ENCODE data around the gene AK4. TPM values are rescaled to one million over a fixed set of nuclear protein-coding genes. Genes with fewer than 3 reads are reported as not detected.

AK4 gene
- total RNA-seq, 3 donors from 2014 or later = 11.3 to 15.9 (median 11.5) TPM

DNA sequence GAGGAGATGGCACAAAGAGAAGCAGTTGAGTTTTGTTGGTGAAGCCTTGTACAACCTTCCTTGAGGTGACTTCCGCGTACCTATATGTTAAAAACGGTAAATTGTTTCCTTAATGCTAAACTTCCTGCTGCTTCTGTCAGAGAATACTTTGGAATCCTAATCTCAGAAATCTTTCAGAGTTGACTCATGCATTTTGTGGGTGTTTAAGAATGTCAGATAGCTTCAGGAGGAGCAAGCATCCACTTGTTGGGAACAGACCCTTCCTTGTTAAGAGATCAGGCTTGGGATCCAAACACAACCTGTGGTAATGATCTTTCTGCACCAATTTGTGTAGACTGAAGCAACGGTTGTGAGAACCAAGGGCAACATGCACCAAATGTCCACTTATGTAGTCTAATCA lies 29.5 kb downstream of the AK4 start:
- Mint-ChIP-seq H3K36me3 (ENCODE audit: insufficient read depth) (no peaks in the 10 kb centered on the region), H3K4me3 (no peak overlapping the region), H3K27me3 (ENCODE audit: low read depth) (no peaks in the 10 kb centered on the region), H3K9me3 (no peaks in the 10 kb centered on the region), H3K4me1 (ENCODE audit: low read depth) (no peaks in the 10 kb centered on the region)
- ATAC-seq (no peak), DNase-seq (no peak)

DNA sequence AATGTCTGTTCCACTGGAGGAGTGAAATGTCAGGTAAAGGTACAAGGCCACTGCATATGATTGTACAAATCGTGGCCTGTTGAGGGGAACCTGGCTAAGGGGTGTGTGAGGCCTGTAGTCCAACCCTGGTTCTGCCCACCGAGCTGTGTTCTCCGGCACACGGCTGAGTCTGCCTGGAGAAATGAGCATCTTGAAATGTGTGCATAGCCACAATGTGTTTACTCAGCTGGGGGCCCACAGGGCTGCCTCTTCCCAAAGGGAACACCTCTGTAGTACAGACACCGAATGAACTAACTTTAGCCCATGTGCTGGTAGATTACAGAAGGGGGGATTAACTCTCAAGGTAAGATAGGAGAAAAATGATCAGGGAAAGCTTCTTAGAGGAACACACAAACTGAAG lies 30.2 kb downstream of the AK4 start:
- Mint-ChIP-seq H3K9me3 (no peaks in the 10 kb centered on the region), H3K4me3 (no peak overlapping the region), H3K4me1 (ENCODE audit: low read depth) (no peaks in the 10 kb centered on the region), H3K36me3 (ENCODE audit: insufficient read depth) (no peaks in the 10 kb centered on the region), H3K27me3 (ENCODE audit: low read depth) (no peaks in the 10 kb centered on the region)
- DNase-seq = no peak
- no peak for ATAC-seq

GRCh38 chr1:65179148-65179547 lies 31.1 kb downstream of the AK4 start:
- Mint-ChIP-seq H3K4me3 (no peak overlapping the region), H3K27me3 (ENCODE audit: low read depth) (no peaks in the 10 kb centered on the region), H3K9me3 (no peaks in the 10 kb centered on the region), H3K4me1 (ENCODE audit: low read depth) (no peaks in the 10 kb centered on the region), H3K36me3 (ENCODE audit: insufficient read depth) (no peaks in the 10 kb centered on the region)
- DNase-seq (no peak), ATAC-seq (no peak)

- no peaks in the 10 kb centered on the region for H3K9me3 Mint-ChIP-seq
- no peaks in the 10 kb centered on the region for H3K27me3 Mint-ChIP-seq (ENCODE audit: low read depth)
- no peak overlapping the region for H3K4me3 Mint-ChIP-seq
- DNase-seq (no peak), ATAC-seq (no peak)
- H3K36me3 Mint-ChIP-seq (ENCODE audit: insufficient read depth) = no peaks in the 10 kb centered on the region
- no peaks in the 10 kb centered on the region for H3K4me1 Mint-ChIP-seq (ENCODE audit: low read depth)
Observed at GRCh38 chr1:65180977-65181376, 33.0 kb downstream of the AK4 start.

DNA sequence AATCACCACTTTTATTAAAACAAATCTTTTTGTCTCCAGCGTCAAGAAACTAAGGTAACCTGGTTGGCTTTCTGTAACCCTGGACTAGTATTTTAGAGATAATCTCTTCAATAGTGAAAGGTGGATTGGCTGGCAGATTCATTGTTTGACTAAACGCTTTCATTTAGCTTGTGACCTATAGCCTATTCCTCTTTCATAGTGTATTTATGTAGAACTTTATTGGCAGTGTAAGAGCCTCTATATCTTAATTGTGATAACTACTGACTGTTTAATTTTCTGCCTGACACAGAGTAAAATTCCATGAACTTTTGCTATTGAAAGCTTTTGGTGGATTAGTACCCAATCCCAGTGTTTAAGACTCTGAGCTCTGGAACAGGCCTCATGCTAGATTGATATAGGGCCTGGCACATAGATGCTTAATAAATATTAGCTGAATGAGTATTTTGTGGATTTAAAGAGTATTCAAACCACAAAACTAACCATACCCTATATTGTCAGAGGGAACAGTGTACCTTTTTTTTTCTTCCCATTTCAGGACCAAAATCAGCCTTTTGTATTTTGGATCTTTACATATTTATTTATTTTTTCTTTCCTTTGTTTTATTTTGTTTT lies 34.8 kb downstream of the AK4 start:
- H3K36me3 Mint-ChIP-seq (ENCODE audit: insufficient read depth) = no peaks in the 10 kb centered on the region
- no peaks in the 10 kb centered on the region for H3K4me1 Mint-ChIP-seq (ENCODE audit: low read depth)
- no peak overlapping the region for H3K4me3 Mint-ChIP-seq
- DNase-seq (no peak), ATAC-seq (no peak)
- H3K27me3 Mint-ChIP-seq (ENCODE audit: low read depth) = peaks cover 2% of the 10 kb centered on the region
- H3K9me3 Mint-ChIP-seq = no peaks in the 10 kb centered on the region

DNA sequence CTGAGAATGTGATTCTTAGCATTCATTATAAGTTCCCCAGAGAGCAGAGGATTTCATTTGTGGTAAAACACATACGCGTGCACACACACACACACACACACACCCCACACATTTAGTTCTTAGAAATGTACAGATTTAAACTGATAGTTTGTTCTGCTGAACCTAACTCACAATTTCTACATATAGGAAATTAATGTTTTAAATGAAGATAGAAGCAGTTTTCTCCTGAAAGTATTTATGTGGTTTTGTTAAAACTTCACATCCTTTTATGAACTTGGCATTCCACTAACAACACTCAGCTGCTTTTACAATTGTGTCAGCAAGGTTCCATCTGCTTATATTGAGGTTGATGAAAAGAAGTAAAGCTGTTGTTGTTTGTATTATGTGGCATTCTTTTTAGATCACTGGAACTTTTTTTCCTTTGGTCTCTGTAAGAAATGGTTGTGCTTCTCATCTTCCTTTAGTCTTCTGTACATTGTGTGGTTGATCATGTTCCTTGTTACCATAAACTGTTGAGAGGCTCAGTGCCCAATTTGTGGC lies 41.6 kb downstream of the AK4 start:
- no peak for ATAC-seq
- Mint-ChIP-seq H3K9me3 (no peaks in the 10 kb centered on the region), H3K4me1 (ENCODE audit: low read depth) (no peaks in the 10 kb centered on the region), H3K4me3 (no peak overlapping the region), H3K27me3 (ENCODE audit: low read depth) (peaks cover 6% of the 10 kb centered on the region), H3K36me3 (ENCODE audit: insufficient read depth) (no peaks in the 10 kb centered on the region)
- no peak for DNase-seq

GRCh38 chr1:65190229-65190628 lies 42.2 kb downstream of the AK4 start:
- no peak for ATAC-seq

DNA sequence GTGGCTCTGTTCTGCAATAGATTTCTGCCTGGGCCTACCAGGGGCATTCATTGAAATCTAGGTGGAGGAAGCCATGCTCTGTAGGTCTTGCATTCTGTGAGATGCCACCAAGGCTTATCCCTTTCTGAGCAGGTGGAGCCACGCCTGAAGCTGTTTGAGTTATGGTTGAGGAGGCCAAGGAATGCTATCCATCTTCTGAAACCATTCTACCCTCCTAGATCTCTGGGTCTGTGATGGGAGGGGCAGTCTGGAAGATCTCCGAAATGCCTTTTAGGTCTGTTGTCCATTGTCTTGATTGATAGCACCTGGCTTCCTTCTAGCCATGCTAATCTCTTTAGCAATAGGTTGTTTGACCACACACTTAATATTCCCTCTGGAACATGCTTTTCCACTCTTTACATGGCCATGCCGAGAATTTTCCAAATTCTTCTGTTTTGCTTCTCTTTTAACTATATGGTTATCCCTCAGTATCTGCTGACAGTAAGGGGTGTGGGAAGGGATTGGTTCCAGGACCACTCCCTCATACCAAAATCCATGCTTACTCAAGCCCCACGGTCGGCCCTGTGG lies 45.2 kb downstream of the AK4 start:
- H3K27me3 Mint-ChIP-seq (ENCODE audit: low read depth) = peaks cover 7% of the 10 kb centered on the region

More at GRCh38 chr1:65190229-65190628, 42.2 kb downstream of the AK4 start:
- Mint-ChIP-seq H3K4me3 (no peak overlapping the region), H3K4me1 (ENCODE audit: low read depth) (no peaks in the 10 kb centered on the region), H3K27me3 (ENCODE audit: low read depth) (peaks cover 6% of the 10 kb centered on the region), H3K36me3 (ENCODE audit: insufficient read depth) (no peaks in the 10 kb centered on the region), H3K9me3 (no peaks in the 10 kb centered on the region)
- DNase-seq = no peak

DNA sequence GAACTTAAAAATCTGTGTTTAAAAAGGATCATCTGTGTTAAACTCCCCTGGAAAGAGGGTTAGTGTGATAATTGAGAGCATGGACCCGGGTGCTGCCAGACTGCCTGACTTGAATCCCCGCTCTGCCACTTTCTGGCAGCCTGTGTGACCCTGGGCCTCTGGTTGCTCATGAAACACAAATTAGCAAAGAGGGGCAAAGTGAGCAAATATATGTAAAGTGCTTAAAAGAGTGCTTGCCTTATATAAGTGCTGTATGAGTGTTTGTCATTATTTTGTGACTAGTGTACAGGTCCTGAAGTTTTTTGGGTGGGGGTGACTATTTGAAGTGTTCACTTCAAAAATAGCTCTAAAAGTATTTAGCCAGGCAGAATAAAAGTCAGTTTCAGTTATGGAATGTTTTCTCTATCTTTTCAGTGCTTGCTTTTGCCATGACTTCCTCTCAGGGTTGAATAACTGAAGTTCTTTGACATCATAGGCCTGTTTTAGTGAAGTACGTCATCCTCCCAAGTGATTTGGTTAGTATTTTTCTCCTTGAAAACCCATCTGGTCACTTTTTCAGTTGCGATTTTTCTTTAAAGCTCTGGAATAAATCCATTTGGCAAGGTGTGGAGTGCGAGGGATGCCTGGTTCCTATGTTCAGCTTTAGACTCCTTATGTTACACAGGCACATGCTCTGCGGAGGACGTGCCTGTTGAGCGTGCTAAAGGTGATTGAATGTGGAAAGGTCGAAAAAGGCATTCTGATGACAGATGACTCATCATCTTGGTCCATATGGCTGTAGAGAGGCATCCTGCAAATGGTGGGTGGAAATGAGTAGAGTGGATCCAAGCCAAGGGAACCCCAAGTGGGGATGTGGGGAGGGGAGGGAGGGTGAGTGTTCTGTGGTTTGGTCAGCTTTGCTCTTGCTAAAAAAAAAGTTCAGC lies 47.8 kb downstream of the AK4 start:
- no peak for DNase-seq
- no peak overlapping the region for H3K4me3 Mint-ChIP-seq
- H3K36me3 Mint-ChIP-seq (ENCODE audit: insufficient read depth) = no peaks in the 10 kb centered on the region
- H3K4me1 Mint-ChIP-seq (ENCODE audit: low read depth) = no peaks in the 10 kb centered on the region
- H3K27me3 Mint-ChIP-seq (ENCODE audit: low read depth) = peaks cover 5% of the 10 kb centered on the region
- no peaks in the 10 kb centered on the region for H3K9me3 Mint-ChIP-seq
- ATAC-seq = no peak

More for the DNA sequence above, 45.2 kb downstream of the AK4 start:
- Mint-ChIP-seq H3K4me1 (ENCODE audit: low read depth) (no peaks in the 10 kb centered on the region), H3K36me3 (ENCODE audit: insufficient read depth) (no peaks in the 10 kb centered on the region), H3K4me3 (no peak overlapping the region), H3K9me3 (no peaks in the 10 kb centered on the region)
- DNase-seq = no peak
- ATAC-seq = no peak

GRCh38 chr1:65196926-65197325 lies 48.9 kb downstream of the AK4 start:
- Mint-ChIP-seq H3K4me1 (ENCODE audit: low read depth) (no peaks in the 10 kb centered on the region), H3K27me3 (ENCODE audit: low read depth) (peaks cover 12% of the 10 kb centered on the region), H3K4me3 (no peak overlapping the region), H3K9me3 (no peaks in the 10 kb centered on the region), H3K36me3 (ENCODE audit: insufficient read depth) (no peaks in the 10 kb centered on the region)
- DNase-seq (no peak), ATAC-seq (no peak)

- Mint-ChIP-seq H3K4me3 (no peak overlapping the region), H3K36me3 (ENCODE audit: insufficient read depth) (no peaks in the 10 kb centered on the region), H3K9me3 (no peaks in the 10 kb centered on the region), H3K4me1 (ENCODE audit: low read depth) (no peaks in the 10 kb centered on the region), H3K27me3 (ENCODE audit: low read depth) (peaks cover 12% of the 10 kb centered on the region)
- DNase-seq (no peak), ATAC-seq (no peak)
Observed at GRCh38 chr1:65197636-65198035, 49.6 kb downstream of the AK4 start.

GRCh38 chr1:65198096-65198495 lies 50.1 kb downstream of the AK4 start:
- Mint-ChIP-seq H3K4me1 (ENCODE audit: low read depth) (no peaks in the 10 kb centered on the region), H3K27me3 (ENCODE audit: low read depth) (peaks cover 12% of the 10 kb centered on the region), H3K4me3 (no peak overlapping the region), H3K36me3 (ENCODE audit: insufficient read depth) (no peaks in the 10 kb centered on the region), H3K9me3 (no peaks in the 10 kb centered on the region)
- DNase-seq (no peak), ATAC-seq (no peak)

GRCh38 chr1:65200411-65200810 lies 52.4 kb downstream of the AK4 start:
- ATAC-seq = no peak
- H3K27me3 Mint-ChIP-seq (ENCODE audit: low read depth) = peaks cover 12% of the 10 kb centered on the region
- no peaks in the 10 kb centered on the region for H3K36me3 Mint-ChIP-seq (ENCODE audit: insufficient read depth)

DNA sequence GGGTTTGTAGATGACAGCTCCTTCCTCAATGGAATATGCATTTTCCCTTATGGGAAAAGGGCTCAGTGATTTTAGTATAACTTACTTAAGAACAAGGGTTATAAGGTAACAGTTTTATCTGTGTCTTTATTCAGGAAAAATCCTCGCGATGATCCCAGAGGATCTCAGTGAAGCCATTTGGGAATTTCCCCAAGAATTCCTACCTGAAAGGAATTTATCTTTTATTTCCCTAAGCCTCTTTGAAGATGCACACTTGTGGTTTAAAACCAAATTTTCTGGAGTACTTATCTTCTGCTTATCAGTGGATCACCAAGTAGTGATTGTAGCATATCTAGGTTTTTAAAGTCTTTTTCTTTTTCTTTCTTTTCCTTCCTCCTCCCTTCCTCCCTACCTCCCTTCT lies 58.8 kb downstream of the AK4 start:
- peaks cover 5% of the 10 kb centered on the region for H3K27me3 Mint-ChIP-seq (ENCODE audit: low read depth)
- ATAC-seq (no peak), DNase-seq (no peak)
- H3K4me3 Mint-ChIP-seq = no peak overlapping the region
- peaks cover 3% of the 10 kb centered on the region for H3K4me1 Mint-ChIP-seq (ENCODE audit: low read depth)
- H3K9me3 Mint-ChIP-seq = no peaks in the 10 kb centered on the region
- H3K36me3 Mint-ChIP-seq (ENCODE audit: insufficient read depth) = no peaks in the 10 kb centered on the region

More at GRCh38 chr1:65200411-65200810, 52.4 kb downstream of the AK4 start:
- Mint-ChIP-seq H3K9me3 (no peaks in the 10 kb centered on the region), H3K4me1 (ENCODE audit: low read depth) (no peaks in the 10 kb centered on the region), H3K4me3 (no peak overlapping the region)
- DNase-seq = no peak
